Fibroblast of pulmonary artery (primary cell): ENCODE results near the gene AVPI1.

ENCODE experiments used
- DNase-seq: peaks from one replicate; pipeline ENCODE4 v3.0.0-alpha.2; 2010; ENCODE audit warnings: low read depth
- H3K4me3 ChIP-seq: replicated peaks from 2 replicates; pipeline ENCODE4 v1.5.1; 2011; ENCODE audit warnings: low read depth, mild to moderate bottlenecking, control low read depth, low read length, moderate library complexity
- TF ChIP-seq, protein P1 (sequence below): IDR thresholded peaks from 2 replicates; pipeline ENCODE4 v1.5.1; 2011; ENCODE audit warnings: mild to moderate bottlenecking, control low read depth, low read length, inconsistent platforms; ENCODE audit errors: missing control alignments

Gene AVPI1

DNA sequence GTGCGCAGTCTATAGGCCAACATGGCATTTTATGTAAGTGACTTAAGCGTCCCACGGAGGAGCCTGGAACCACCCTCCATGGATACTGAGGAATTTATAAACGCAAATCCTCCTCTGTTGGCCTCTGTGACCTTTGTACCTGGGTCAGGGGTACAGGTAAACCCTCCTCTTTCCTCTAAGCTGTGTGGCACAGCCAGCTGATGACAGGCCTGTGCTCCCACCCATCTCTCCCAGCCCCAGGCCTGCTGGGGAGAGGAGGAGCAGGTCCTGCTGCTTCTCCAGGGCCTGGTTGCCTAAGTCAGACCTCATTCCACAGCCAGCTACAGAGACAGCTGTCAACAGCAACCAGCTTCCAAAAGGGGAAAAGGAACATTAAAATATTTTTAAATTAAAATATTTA lies 5.0 kb downstream of the AVPI1 start:
- H3K4me3 ChIP-seq = no peak overlapping the region
- TF ChIP-seq, protein P1, sequence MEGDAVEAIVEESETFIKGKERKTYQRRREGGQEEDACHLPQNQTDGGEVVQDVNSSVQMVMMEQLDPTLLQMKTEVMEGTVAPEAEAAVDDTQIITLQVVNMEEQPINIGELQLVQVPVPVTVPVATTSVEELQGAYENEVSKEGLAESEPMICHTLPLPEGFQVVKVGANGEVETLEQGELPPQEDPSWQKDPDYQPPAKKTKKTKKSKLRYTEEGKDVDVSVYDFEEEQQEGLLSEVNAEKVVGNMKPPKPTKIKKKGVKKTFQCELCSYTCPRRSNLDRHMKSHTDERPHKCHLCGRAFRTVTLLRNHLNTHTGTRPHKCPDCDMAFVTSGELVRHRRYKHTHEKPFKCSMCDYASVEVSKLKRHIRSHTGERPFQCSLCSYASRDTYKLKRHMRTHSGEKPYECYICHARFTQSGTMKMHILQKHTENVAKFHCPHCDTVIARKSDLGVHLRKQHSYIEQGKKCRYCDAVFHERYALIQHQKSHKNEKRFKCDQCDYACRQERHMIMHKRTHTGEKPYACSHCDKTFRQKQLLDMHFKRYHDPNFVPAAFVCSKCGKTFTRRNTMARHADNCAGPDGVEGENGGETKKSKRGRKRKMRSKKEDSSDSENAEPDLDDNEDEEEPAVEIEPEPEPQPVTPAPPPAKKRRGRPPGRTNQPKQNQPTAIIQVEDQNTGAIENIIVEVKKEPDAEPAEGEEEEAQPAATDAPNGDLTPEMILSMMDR = no peak
- DNase-seq = no peak

DNA sequence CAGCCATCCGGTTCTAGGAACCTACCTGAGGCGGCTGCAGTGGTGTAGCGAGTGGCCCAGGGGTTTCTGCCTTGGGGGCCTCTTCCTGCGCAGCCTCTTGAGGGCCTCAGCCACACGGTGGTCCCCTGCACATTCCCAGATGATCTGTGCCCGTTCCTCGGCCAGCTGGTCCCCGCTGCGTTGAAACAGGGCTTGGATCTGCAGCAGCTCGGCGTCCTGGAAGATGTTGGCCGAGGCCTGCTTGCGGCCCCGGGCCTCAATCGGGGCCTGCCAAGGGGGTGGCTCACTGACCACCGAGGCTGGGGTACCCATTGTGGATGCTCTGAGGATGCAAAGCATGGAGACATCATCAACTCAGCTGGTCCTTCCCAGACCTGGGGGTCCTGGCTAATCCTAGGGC lies 7.4 kb downstream of the AVPI1 start:
- DNase-seq = no peak
- H3K4me3 ChIP-seq = no peak overlapping the region
- TF ChIP-seq, protein P1 = no peak

DNA sequence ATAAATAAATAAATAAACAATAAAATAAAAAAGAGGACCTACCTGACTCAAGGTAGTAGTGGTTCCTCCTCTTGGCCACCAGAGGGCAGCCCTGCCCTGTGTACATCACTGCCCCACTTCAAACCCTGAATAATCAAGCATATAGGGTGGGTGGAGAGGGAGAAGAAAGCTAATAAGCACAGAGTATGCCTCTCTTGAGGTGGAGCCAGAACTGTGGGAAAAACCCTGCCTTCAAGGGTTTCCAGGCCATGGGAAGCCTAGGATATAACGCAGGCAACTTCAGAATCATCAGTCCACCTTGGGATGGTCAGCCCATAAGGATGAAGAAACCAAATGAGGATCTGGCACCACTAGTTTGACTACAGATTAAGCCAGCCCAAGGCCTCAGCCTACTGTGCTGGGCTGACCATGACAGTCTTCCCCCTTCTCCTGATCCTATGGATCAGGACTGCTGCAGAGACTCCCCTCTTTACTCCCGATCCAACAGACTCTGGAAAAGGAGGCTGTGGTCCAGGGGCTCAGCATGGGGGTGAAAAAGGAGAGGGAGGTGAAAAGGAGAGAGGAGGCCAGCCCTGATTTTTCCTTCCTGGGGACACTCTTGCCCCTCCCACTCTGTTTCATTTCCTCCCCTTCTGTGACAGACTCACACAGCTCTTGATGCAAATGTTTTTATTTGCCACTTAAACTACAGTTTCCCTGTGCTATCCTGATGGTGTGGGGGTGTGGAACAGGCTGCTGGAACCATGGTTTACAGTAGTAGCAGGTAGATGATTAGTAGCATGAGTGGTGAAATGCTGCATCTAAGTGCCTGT lies 10.1 kb downstream of the AVPI1 start:
- TF ChIP-seq, protein P1 = peak; percentile 88
- H3K4me3 ChIP-seq = no peak overlapping the region
- peak; percentile 71 for DNase-seq

DNA sequence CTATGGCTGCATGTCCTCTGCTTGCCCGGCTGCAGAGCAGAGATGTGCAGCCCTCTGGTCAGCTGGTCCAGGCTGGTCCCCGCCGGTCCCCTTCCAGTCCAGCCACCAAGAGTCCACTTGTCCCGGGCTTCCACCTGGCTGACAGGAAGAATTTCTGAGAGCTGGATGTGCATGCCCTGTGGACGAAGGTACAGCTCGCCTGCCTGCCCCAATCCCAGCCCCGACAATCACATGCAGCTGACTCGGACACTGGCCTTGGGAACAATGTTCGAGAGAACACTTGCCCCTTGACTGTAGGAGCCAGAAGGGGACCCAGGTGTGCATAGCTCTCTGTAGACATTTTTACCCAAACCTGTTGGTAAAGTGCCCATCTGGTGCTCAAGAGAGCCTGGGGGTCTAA lies 11.8 kb downstream of the AVPI1 start:
- no peak overlapping the region for H3K4me3 ChIP-seq
- DNase-seq = no peak
- TF ChIP-seq, protein P1 = no peak

DNA sequence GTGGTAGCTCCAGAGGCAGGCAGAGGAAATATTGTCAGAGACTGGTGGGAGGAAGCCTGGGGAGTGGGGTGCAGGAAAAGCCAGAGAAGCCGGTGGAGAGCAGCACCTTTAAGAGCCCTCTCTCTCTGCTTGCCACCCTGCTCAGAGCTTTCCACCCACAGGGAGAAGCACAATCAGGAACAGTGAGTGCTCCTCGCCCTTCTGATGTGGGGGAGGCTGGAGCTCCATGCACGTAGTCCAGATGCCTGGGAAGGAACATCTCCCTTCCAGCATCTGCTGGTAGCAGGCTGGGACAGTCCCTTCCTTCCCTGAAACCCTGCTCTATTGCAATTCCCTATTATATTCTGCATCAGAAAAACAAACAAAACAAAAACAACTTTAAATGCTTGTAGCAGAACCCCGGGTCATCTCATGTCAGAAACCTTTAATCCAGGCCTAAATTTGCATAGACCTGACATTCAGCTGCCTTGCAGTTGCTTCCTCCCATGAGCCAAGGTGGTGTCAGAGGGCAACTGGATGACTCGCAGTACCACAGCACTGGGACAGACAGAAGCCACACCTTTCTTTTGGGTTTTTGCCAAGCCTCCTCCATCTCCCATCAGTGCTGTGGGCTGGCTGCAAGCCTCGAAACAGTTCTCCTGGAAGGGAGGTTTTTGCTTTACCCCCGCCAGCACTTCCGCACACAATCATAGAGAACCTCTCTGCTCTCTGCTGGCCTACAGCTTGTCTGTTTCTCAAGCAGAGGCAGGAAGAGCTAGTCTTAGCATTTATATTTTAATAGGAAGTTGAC lies 13.1 kb downstream of the AVPI1 start:
- TF ChIP-seq, protein P1 = no peak
- no peak overlapping the region for H3K4me3 ChIP-seq
- DNase-seq = peak; percentile 80

DNA sequence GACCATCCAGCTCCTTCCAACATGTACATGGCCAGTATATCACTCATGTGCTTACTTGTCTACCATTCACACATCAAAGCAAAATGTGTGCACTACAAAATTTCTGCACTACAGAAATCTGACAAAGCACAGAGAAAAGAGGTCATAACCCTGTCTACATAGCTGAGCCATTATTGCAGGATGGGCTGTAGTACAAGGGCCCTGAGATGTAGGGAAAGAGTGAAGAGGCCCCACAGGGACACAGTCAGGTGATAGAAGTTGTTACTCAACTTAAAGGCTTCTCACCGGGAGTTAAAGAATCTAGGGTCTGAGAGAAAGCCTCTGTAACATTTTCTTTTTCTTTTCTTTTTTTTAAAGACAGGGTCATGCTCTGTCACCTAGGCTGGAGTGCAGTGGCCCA lies 17.5 kb downstream of the AVPI1 start:
- TF ChIP-seq, protein P1 = no peak
- no peak for DNase-seq
- H3K4me3 ChIP-seq = no peak overlapping the region
